ENCODE results near the gene ACR. TPM values are rescaled to one million over a fixed set of nuclear protein-coding genes. Genes with fewer than 3 reads are reported as not detected.

Gene ACR
- 0.06 TPM in 2 of 5 replicates, not detected in the others for total RNA-seq (2022; extraction: Qiagen RNA extraction; ENCODE audit: low read depth)

DNA sequence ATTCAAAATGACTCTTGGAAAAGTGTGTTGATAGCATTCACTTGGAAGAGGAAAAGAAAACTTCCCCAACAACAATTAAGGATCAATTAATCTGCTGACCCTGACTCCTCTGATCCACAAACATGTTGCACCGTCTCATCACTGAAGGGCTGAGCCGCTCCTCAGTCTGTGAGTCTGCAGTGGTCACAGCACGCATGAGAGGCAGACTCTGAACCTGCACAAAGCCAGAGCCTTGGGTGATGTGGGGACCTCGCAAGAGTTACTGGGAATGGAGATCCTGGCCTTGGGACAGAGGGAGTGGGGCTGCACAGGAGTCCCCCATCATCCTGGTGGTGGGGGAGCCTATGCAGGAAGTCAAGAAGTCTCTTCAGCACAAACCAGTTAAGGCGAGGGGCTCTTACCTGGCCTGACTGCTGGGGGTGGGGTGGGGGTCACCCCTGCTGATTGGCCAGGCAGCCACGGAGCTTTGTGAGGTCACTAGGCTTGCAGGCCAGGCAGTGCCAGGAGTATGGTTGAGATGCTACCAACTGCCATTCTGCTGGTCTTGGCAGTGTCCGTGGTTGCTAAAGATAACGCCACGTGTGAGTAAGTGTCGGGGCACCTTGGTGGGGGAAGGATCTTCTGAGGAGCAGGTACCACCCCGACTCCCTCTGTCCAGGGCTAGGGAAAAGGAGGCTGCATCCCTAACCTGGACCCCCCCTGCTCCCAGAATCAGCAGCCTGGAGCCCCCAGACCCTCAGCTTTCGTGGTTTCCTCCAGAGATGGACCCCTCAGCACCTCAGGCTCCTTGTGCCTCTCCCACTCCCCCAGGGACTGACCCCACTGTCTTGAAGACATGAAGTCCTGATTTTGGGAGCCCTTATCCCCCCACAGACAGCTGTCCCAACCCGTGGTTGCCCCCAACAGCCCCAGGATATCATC, at the start of gene ACR:
TSS of gene ACR (plus strand) at position 477 of the 921 bp plus-strand sequence. CDS start at position 509, 32 bp downstream.

DNA sequence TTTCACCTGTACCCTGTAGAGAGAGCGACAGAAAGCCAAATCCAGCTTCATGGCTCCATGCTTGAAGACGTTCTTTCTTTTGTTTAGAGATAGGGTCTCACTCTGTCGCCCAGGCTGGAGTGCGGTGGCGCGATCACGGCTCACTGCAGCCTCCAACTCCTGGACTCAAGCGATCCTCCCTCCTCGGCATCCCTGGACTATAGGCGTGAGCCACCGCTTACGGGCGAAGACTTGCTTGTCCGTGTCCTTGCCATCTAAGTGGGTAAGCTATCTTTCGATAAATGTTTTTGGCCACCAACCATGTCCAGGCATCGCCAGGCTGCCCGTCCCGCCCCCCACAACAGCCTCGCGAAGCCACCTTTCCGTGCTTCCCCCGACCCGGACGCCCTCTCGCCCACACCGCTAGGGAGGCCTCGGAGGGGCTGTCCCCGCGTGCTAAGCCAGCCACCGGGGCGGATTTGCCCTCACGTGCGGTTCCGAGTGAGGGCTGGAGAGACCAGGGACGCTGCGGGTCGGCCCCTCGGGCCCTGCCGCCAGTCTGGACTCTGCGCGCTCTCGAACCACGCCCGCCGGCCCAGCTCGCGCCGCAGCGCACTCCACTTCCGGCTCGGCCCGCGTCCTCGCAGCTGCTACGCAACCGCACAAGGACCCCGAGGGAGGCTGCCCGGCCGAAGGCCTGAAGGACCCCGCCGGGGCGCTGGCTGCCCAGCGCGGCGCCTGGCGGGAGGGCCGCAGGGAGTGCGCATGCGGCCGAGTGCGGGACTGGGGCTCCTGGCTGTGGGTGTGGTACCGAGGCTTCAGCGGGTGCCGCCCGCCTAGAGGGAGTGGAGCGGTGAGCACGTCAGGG, 45.3 kb downstream of the ACR start, which contains the start of gene RABL2B:
TSS of gene RABL2B (minus strand) at position 604 of the 847 bp plus-strand sequence. CDS start 1,342 bp downstream, outside the sequence.

Other genes starting within 250 kb of the ACR start
- gene LMF2, start 230.5 kb upstream of the ACR start, total RNA-seq (2022; extraction: Qiagen RNA extraction; ENCODE audit: low read depth): 34.0 to 51.8 TPM (median 43.2 TPM) in 5 replicates
- 34.1 to 42.1 TPM (median 37.3 TPM) in 5 replicates for gene NCAPH2, start 230.0 kb upstream of the ACR start, total RNA-seq (2022; extraction: Qiagen RNA extraction; ENCODE audit: low read depth)
- 2.6 to 8.0 TPM (median 5.4 TPM) in 5 replicates for gene SCO2, start 212.6 kb upstream of the ACR start, total RNA-seq (2022; extraction: Qiagen RNA extraction; ENCODE audit: low read depth)
- gene TYMP, start 208.2 kb upstream of the ACR start, total RNA-seq (2022; extraction: Qiagen RNA extraction; ENCODE audit: low read depth): 9.5 to 19.2 TPM (median 17.9 TPM) in 5 replicates
- 0.02 to 0.05 TPM (median 0.05 TPM) in 3 of 5 replicates, not detected in the others for gene KLHDC7B, start 192.3 kb upstream of the ACR start, total RNA-seq (2022; extraction: Qiagen RNA extraction; ENCODE audit: low read depth)
- gene SYCE3, start 175.3 kb upstream of the ACR start, total RNA-seq (2022; extraction: Qiagen RNA extraction; ENCODE audit: low read depth): 0.30 to 0.80 TPM (median 0.40 TPM) in 4 of 5 replicates, not detected in the other
- gene CPT1B, start 159.8 kb upstream of the ACR start, total RNA-seq (2022; extraction: Qiagen RNA extraction; ENCODE audit: low read depth): 7.4 to 17.3 TPM (median 15.7 TPM) in 5 replicates
- gene CHKB, start 155.4 kb upstream of the ACR start, total RNA-seq (2022; extraction: Qiagen RNA extraction; ENCODE audit: low read depth): 13.0 to 21.1 TPM (median 20.6 TPM) in 5 replicates
- gene MAPK8IP2, start 137.4 kb upstream of the ACR start, total RNA-seq (2022; extraction: Qiagen RNA extraction; ENCODE audit: low read depth): 2.4 to 4.3 TPM (median 3.7 TPM) in 5 replicates
- gene ARSA, start 110.1 kb upstream of the ACR start, total RNA-seq (2022; extraction: Qiagen RNA extraction; ENCODE audit: low read depth): 19.5 to 24.0 TPM (median 21.0 TPM) in 5 replicates
- 2.6 to 5.4 TPM (median 4.1 TPM) in 5 replicates for gene SHANK3, start 65.4 kb upstream of the ACR start, total RNA-seq (2022; extraction: Qiagen RNA extraction; ENCODE audit: low read depth)
- gene RABL2B, start 45.4 kb downstream of the ACR start, total RNA-seq (2022; extraction: Qiagen RNA extraction; ENCODE audit: low read depth): 14.9 to 22.7 TPM (median 21.8 TPM) in 5 replicates